Posterior vena cava (tissue), 2 donors: Measurements from ENCODE around the gene LENEP. TPM values are rescaled to one million over a fixed set of nuclear protein-coding genes. Genes with fewer than 3 reads are reported as not detected.
A peak's percentile ranks its signal among the peaks of the same experiment; 100 is the strongest.

Experiments
- DNase-seq: peaks from one replicate; pipeline ENCODE4 v3.0.0-alpha.2; 2020; ENCODE audit warnings: low spot score
- intact Hi-C, 2 donors: fragments of 100-400 bp; cut with DNase I; formaldehyde crosslinking; loops; one replicate each; pipeline versions ENCODE4 v1.14.1 to v1.14.2; 2022 to 2023
- total RNA-seq, 2 donors: library from RNA; stranded (reverse); fragmentation: NEBNext Ultra II Directional; extraction: Animal tissue kit (Norgen Biotek cat#: 25700); gene quantifications; one replicate each; pipeline ENCODE4 v1.2.1, GENCODE V29; 2021
- donor health status: DM: yes; HTN: yes; CAD: no.
- donor health status: DM: yes; HTN: yes; CAD: no.

LENEP gene
- total RNA-seq, 2 donors from 2014 or later: not detected

GRCh38 chr1:155016231-155016831, 22.9 kb downstream of the LENEP start:
- DNase-seq: no peak

GRCh38 chr1:155017041-155017945, 23.9 kb downstream of the LENEP start:
- DNase-seq: peak; percentile 97
- intact Hi-C loops: no loop called here

More at GRCh38 chr1:155016231-155016831, 22.9 kb downstream of the LENEP start:
- intact Hi-C loops: no loop called here

- DNase-seq: no peak
- intact Hi-C loops: loop anchor here in 1 of 2 donors (2.0 kb wide), 1 partner anchor 41 kb away; no protein-coding TSS in a partner anchor
Measured at GRCh38 chr1:155017946-155018316, 24.5 kb downstream of the LENEP start.

GRCh38 chr1:155018617-155019348, 25.4 kb downstream of the LENEP start:
- intact Hi-C loops: loop anchor here in 1 of 2 donors (2.0 kb wide), 1 partner anchor 42 kb away; no protein-coding TSS in a partner anchor
- DNase-seq: no peak

GRCh38 chr1:155019377-155020245, 26.2 kb downstream of the LENEP start:
- no peak for DNase-seq
- intact Hi-C loops: loop anchor here in 1 of 2 donors (2.0 kb wide), 1 partner anchor 43 kb away; no protein-coding TSS in a partner anchor

- intact Hi-C loops: loop anchor here in 1 of 2 donors (2.0 kb wide), 1 partner anchor 20 kb away; no protein-coding TSS in a partner anchor
- no peak for DNase-seq
Measured at GRCh38 chr1:155022136-155022926, 28.9 kb downstream of the LENEP start.

GRCh38 chr1:155022927-155023236, 29.5 kb downstream of the LENEP start:
- intact Hi-C loops: loop anchor here in 1 of 2 donors (2.0 kb wide), 1 partner anchor 20 kb away; no protein-coding TSS in a partner anchor
- no peak for DNase-seq

GRCh38 chr1:155023627-155024026, 30.2 kb downstream of the LENEP start:
- DNase-seq: no peak
- intact Hi-C loops: loop anchor here in 1 of 2 donors (2.0 kb wide), 1 partner anchor 19 kb away; no protein-coding TSS in a partner anchor

GRCh38 chr1:155024315-155024714, 30.9 kb downstream of the LENEP start:
- intact Hi-C loops: no loop called here
- no peak for DNase-seq

GRCh38 chr1:155026154-155026553, 32.8 kb downstream of the LENEP start:
- intact Hi-C loops: no loop called here
- DNase-seq: no peak

- intact Hi-C loops: no loop called here
- no peak for DNase-seq
Measured at GRCh38 chr1:155026588-155026987, 33.2 kb downstream of the LENEP start.

GRCh38 chr1:155029513-155030242, 36.3 kb downstream of the LENEP start:
- intact Hi-C loops: no loop called here
- no peak for DNase-seq

GRCh38 chr1:155030243-155030795, 36.9 kb downstream of the LENEP start:
- intact Hi-C loops: no loop called here

GRCh38 chr1:155030899-155031298, 37.5 kb downstream of the LENEP start:
- intact Hi-C loops: no loop called here
- no peak for DNase-seq

More at GRCh38 chr1:155030243-155030795, 36.9 kb downstream of the LENEP start:
- no peak for DNase-seq

- intact Hi-C loops: no loop called here
- no peak for DNase-seq
Measured at GRCh38 chr1:155032886-155033285, 39.5 kb downstream of the LENEP start.

- intact Hi-C loops: no loop called here
- no peak for DNase-seq
Measured at GRCh38 chr1:155033524-155033923, 40.1 kb downstream of the LENEP start, which contains the start of the genes DCST1 and DCST2. Gene DCST1, plus strand, starts transcription at chr1:155033824. Its CDS starts 213 bp downstream, at chr1:155034037. Gene DCST2, minus strand, starts transcription at chr1:155033781. Its CDS starts 80 bp downstream, at chr1:155033701.
